ENCODE data around the gene MBOAT7. TPM values are rescaled to one million over a fixed set of nuclear protein-coding genes. Genes with fewer than 3 reads are reported as not detected.

MBOAT7 gene
- total and polyA plus RNA-seq, 2 of the 4 experiments (the other 2 are of a cell fraction): 11.3 to 121 TPM

GRCh38 chr19:54145541-54146158, 43.7 kb downstream of the MBOAT7 start:
- no peak for TF ChIP-seq SMC3 (IDR thresholded peaks at IDR 0.05; ENCODE audit: low read depth, low read length)
- no peak for TF ChIP-seq MXI1 (IDR thresholded peaks at IDR 0.05; ENCODE audit: borderline replicate concordance, low read depth, low read length)
- no peak for TF ChIP-seq FOS (IDR thresholded peaks at IDR 0.05; ENCODE audit: low read depth, low read length)
- TF ChIP-seq USF2 (IDR thresholded peaks at IDR 0.05; ENCODE audit: low read depth, low read length): no peak
- no peak for TF ChIP-seq NFE2L2 (IDR thresholded peaks at IDR 0.05; ENCODE audit: low read depth, low read length)
- TF ChIP-seq RFX5 (IDR thresholded peaks at IDR 0.05; ENCODE audit: low read depth, low read length): no peak
- no peak for TF ChIP-seq MAFK (IDR thresholded peaks at IDR 0.05; ENCODE audit: low read depth, low read length)
- TF ChIP-seq RCOR1 (IDR thresholded peaks at IDR 0.05; ENCODE audit: insufficient replicate concordance, low read length): no peak
- TF ChIP-seq CEBPB (IDR thresholded peaks at IDR 0.05; ENCODE audit: low read depth, low read length): no peak
- no peak for TF ChIP-seq MAZ (IDR thresholded peaks at IDR 0.05; ENCODE audit: borderline replicate concordance, low read depth, low read length)
- no peak for TF ChIP-seq POLR2A (IDR thresholded peaks at IDR 0.05; ENCODE audit: low read depth, low read length)
- TF ChIP-seq BHLHE40 (IDR thresholded peaks at IDR 0.05; ENCODE audit: low read depth, low read length): no peak
- no peak for TF ChIP-seq ELK1 (IDR thresholded peaks at IDR 0.05; ENCODE audit: borderline replicate concordance, low read depth, low read length)
- TF ChIP-seq CTCF (conservative IDR thresholded peaks at IDR 0.05; ENCODE audit: low read depth, low read length): no peak
- TF ChIP-seq CHD1 (IDR thresholded peaks at IDR 0.05; ENCODE audit: low read depth, low read length): no peak
- Histone ChIP-seq H3K9me1 (ENCODE audit: insufficient read depth, low read length) (0 out of 2 replicates have a peak, but pooled peaks cover 3% of the 10 kb centered on the region), H3K4me3 (ENCODE audit: insufficient read depth, low read depth, low read length) (no peak overlapping the region), H3K9ac (ENCODE audit: low read depth, low read length) (no peak overlapping the region), H4K91ac (ENCODE audit: insufficient read depth, low read depth, low read length) (no peak overlapping the region), H3K36me3 (ENCODE audit: control insufficient read depth, insufficient read depth, low read length) (peaks cover 80% of the 10 kb centered on the region), H2BK5ac (ENCODE audit: low read depth, low read length, poor library complexity, severe bottlenecking) (no peak overlapping the region), H2BK120ac (ENCODE audit: low read depth, low read length) (no peak overlapping the region), H4K5ac (ENCODE audit: low read depth, low read length) (no peak overlapping the region), H4K20me1 (ENCODE audit: insufficient read depth, low read length) (peaks cover 37% of the 10 kb centered on the region), H3K18ac (ENCODE audit: low read depth, low read length) (no peak overlapping the region), H2BK15ac (ENCODE audit: low read depth, low read length) (no peak overlapping the region), H3K4me1 (ENCODE audit: control insufficient read depth, insufficient read depth, low read length) (no peaks in the 10 kb centered on the region), H3K14ac (replicated peaks; ENCODE audit: low read depth, low read length) (no peak overlapping the region), H3K4ac (ENCODE audit: low read depth, low read length) (no peak overlapping the region), H3K27ac (ENCODE audit: insufficient read depth, low read length) (no peak overlapping the region), H2AK9ac (replicated peaks; ENCODE audit: low read depth, low read length, poor library complexity) (no peak overlapping the region), H2AK5ac (ENCODE audit: low read depth, low read length) (no peak overlapping the region), H4K8ac (ENCODE audit: low read depth in 2 of 2, low read length in 2 of 2) (no peak overlapping the region), H3K23ac (ENCODE audit: low read depth, low read length) (no peak overlapping the region), H3K4me2 (ENCODE audit: low read depth, low read length) (no peak overlapping the region), H3K79me1 (ENCODE audit: low read depth in 1 of 2, low read length in 2 of 2) (peaks cover 22 to 46% of the 10 kb centered on the region in 2 experiments), H2BK20ac (ENCODE audit: low read depth, low read length) (no peak overlapping the region), H3K56ac (ENCODE audit: extremely low read depth, insufficient read depth, low read length) (no peak overlapping the region), H3K9me3 (ENCODE audit: control insufficient read depth, insufficient read depth, low read length) (no peaks in the 10 kb centered on the region), H3K27me3 (ENCODE audit: control insufficient read depth, insufficient read depth, low read length) (no peaks in the 10 kb centered on the region), H2AFZ (replicated peaks; ENCODE audit: low read length, poor library complexity) (no peak overlapping the region)
- 97% methylated on average over 11 of the region's 28 CpGs; no CpG with 5 or more reads in 1 of the 2 experiments for WGBS, 2 experiments (ENCODE audit: extremely low coverage in 2 of 2, insufficient read length in 1 of 2)
- intact Hi-C loops (cut with micrococcal nuclease): no loop called here
- DNase-seq (no peak), ATAC-seq (ENCODE audit: low read depth) (no peak)
- BruUV-seq (replicated peaks): no TSS peak
- in situ Hi-C loops (cut with MboI; ENCODE audit: low sequenced_read_pairs): loop anchor here (25.0 kb wide), 1 partner anchor 1517 kb away; the partner anchor contains the start of gene U2AF2
- ChIA-PET POLR2A (ENCODE audit: unreplicated experiment) (no interaction called here), CTCF (no interaction called here)
- dilution Hi-C loops (cut with HindIII; ENCODE audit: low sequenced_read_pairs, unreplicated experiment): no loop called here

All from IMR-90 (cell line).